H1 (cell line): ENCODE results near the gene METTL22. TPM values are rescaled to one million over a fixed set of nuclear protein-coding genes. Genes with fewer than 3 reads are reported as not detected.

ENCODE experiments used
- CTCF ChIA-PET: fragments of 300-600 bp; sonication (Branson Sonifier 250); formaldehyde crosslinking; loops from one replicate; lab custom pipeline; 2021; ENCODE audit not compliant: partially characterized antibody; lab: Charles Lee
- POLR2A ChIA-PET: fragments of 300-600 bp; sonication (Branson Sonifier 250); formaldehyde crosslinking; loops from one replicate; lab custom pipeline; 2021; ENCODE audit warnings: inconsistent platforms; ENCODE audit not compliant: partially characterized antibody; lab: Charles Lee
- DNase-seq, 2 experiments: peaks; one replicate each; pipeline versions ENCODE4 v3.0.0 to v3.0.0-alpha.2; 2010 to 2022; ENCODE audit warnings: low spot score in 2 of 2, low read depth in 1 of 2, mixed read lengths in 1 of 2
- FAIRE-seq: peaks from 2 replicates; lab custom pipeline; 2011; peaks lifted over from hg19 to GRCh38; lab: Jason Lieb, UNC
- H2AFZ ChIP-seq: 2 replicates; pipeline ENCODE4 v1.8.1; 2012; ENCODE audit warnings: low read length, inconsistent platforms
- H2AK5ac ChIP-seq: 2 replicates; pipeline ENCODE4 v1.6.1; 2013; ENCODE audit warnings: low read depth, low read length
- H2BK120ac ChIP-seq: replicated peaks from 2 replicates; pipeline ENCODE3; 2013; ENCODE audit warnings: low read depth, low read length, inconsistent platforms
- H2BK12ac ChIP-seq: 2 replicates; pipeline ENCODE4 v1.6.1; 2013; ENCODE audit warnings: low read depth, low read length
- H2BK15ac ChIP-seq: 2 replicates; pipeline ENCODE4 v1.6.1; 2013; ENCODE audit warnings: low read length
- H2BK20ac ChIP-seq: 2 replicates; pipeline ENCODE4 v1.6.1; 2013; ENCODE audit warnings: low read length
- H2BK5ac ChIP-seq: 2 replicates; pipeline ENCODE4 v1.6.1; 2013; ENCODE audit warnings: low read depth, low read length
- H3K14ac ChIP-seq: 2 replicates; pipeline ENCODE4 v1.6.1; 2013; ENCODE audit warnings: inconsistent platforms; ENCODE audit not compliant: insufficient read length
- H3K18ac ChIP-seq: 2 replicates; pipeline ENCODE4 v1.6.1; 2013; ENCODE audit warnings: low read length; ENCODE audit errors: extremely low read depth
- H3K23ac ChIP-seq: 2 replicates; pipeline ENCODE4 v1.6.1; 2013; ENCODE audit warnings: inconsistent platforms; ENCODE audit not compliant: insufficient read length
- H3K23me2 ChIP-seq: 2 replicates; pipeline ENCODE4 v1.6.1; 2013; ENCODE audit warnings: low read depth, low read length
- H3K27ac ChIP-seq: 2 replicates; pipeline ENCODE4 v1.6.1; 2011; ENCODE audit warnings: low read depth, low read length, inconsistent platforms
- H3K27me3 ChIP-seq, 4 experiments: replicated peaks in 1 of 4; 1 replicate in 1 of 4; 2 replicates in 3 of 4; pipeline versions ENCODE4 v1.6.1 to v1.8.1; 2011 to 2013; ENCODE audit warnings: low read length in 3 of 4, mild to moderate bottlenecking in 3 of 4, inconsistent platforms in 2 of 4, mixed read lengths in 2 of 4, moderate library complexity in 1 of 4; ENCODE audit not compliant: control insufficient read depth in 3 of 4, insufficient read depth in 3 of 4; ENCODE audit errors: extremely low read depth in 1 of 4
- H3K36me3 ChIP-seq, 4 experiments: 2 replicates each; pipeline versions ENCODE4 v1.6.1 to v1.8.1; 2011 to 2013; ENCODE audit warnings: mild to moderate bottlenecking in 4 of 4, low read length in 3 of 4, moderate library complexity in 2 of 4, control low read depth in 1 of 4, inconsistent platforms in 1 of 4; ENCODE audit not compliant: insufficient read depth in 4 of 4, control insufficient read depth in 2 of 4
- H3K4ac ChIP-seq: replicated peaks from 2 replicates; pipeline ENCODE3; 2013; ENCODE audit warnings: low read length, low read depth, mixed read lengths, inconsistent platforms; ENCODE audit not compliant: insufficient read length
- H3K4me1 ChIP-seq, 4 experiments: replicated peaks in 1 of 4; 1 replicate in 1 of 4; 2 replicates in 3 of 4; pipeline versions ENCODE4 v1.6.1 to v1.8.1; 2011 to 2013; ENCODE audit warnings: low read length in 3 of 4, inconsistent platforms in 2 of 4, mixed read lengths in 1 of 4; ENCODE audit not compliant: insufficient read depth in 4 of 4, control insufficient read depth in 3 of 4
- H3K4me2 ChIP-seq, 2 experiments: 2 replicates each; pipeline versions ENCODE4 v1.6.1 to v1.8.1; 2011 to 2013; ENCODE audit warnings: low read depth in 2 of 2, low read length in 2 of 2, control low read depth in 1 of 2, inconsistent platforms in 1 of 2, mild to moderate bottlenecking in 1 of 2; ENCODE audit not compliant: insufficient read depth in 1 of 2
- H3K4me3 ChIP-seq, 4 experiments: fragments of 200-600, 300-600 bp in 1 of 4; sonication (generic), shearing (Covaris generic), sonication (Bioruptor Twin) in 1 of 4; 2 replicates each; pipeline versions ENCODE4 v1.5.1 to v1.8.1; 2011 to 2016; ENCODE audit warnings: low read length in 4 of 4, low read depth in 3 of 4, control low read depth in 2 of 4, inconsistent platforms in 2 of 4, mild to moderate bottlenecking in 2 of 4, mixed read lengths in 1 of 4, moderate library complexity in 1 of 4; ENCODE audit not compliant: insufficient read depth in 2 of 4; ENCODE audit errors: extremely low read depth in 1 of 4
- H3K56ac ChIP-seq: replicated peaks from 2 replicates; pipeline ENCODE3; 2013; ENCODE audit warnings: low read depth, mild to moderate bottlenecking, mixed read lengths, low read length, inconsistent platforms; ENCODE audit not compliant: insufficient read length
- H3K79me1 ChIP-seq: 2 replicates; pipeline ENCODE4 v1.6.1; 2013; ENCODE audit warnings: low read depth, low read length, control low read depth
- H3K79me2 ChIP-seq, 2 experiments: 2 replicates each; pipeline versions ENCODE4 v1.6.1 to v1.8.1; 2012 to 2013; ENCODE audit warnings: low read length in 2 of 2, mild to moderate bottlenecking in 2 of 2, inconsistent platforms in 1 of 2; ENCODE audit not compliant: insufficient read depth in 2 of 2, control insufficient read depth in 1 of 2
- H3K9ac ChIP-seq, 4 experiments: replicated peaks in 1 of 4; 1 replicate in 1 of 4; 2 replicates in 3 of 4; pipeline versions ENCODE4 v1.6.1 to v1.8.1; 2011 to 2013; ENCODE audit warnings: low read depth in 3 of 4, low read length in 3 of 4, control low read depth in 2 of 4, mild to moderate bottlenecking in 2 of 4, moderate library complexity in 2 of 4, inconsistent platforms in 1 of 4; ENCODE audit errors: extremely low read depth in 1 of 4
- H3K9me3 ChIP-seq, 2 experiments: 2 replicates each; pipeline versions ENCODE4 v1.6.1 to v1.8.1; 2012 to 2013; ENCODE audit warnings: mild to moderate bottlenecking in 2 of 2, moderate library complexity in 2 of 2, control low read depth in 1 of 2, inconsistent platforms in 1 of 2, low read depth in 1 of 2, low read length in 1 of 2, mixed read lengths in 1 of 2; ENCODE audit not compliant: insufficient read depth in 2 of 2
- H4K20me1 ChIP-seq, 2 experiments: replicated peaks in 1 of 2; 2 replicates each; pipeline versions ENCODE3 to v1.8.1; 2011 to 2013; ENCODE audit warnings: inconsistent platforms in 2 of 2, low read length in 2 of 2, mild to moderate bottlenecking in 1 of 2; ENCODE audit not compliant: insufficient read depth in 2 of 2, control insufficient read depth in 1 of 2
- H4K5ac ChIP-seq: 2 replicates; pipeline ENCODE4 v1.6.1; 2013; ENCODE audit warnings: low read length, low read depth, mixed read lengths, inconsistent platforms; ENCODE audit not compliant: insufficient read length
- H4K8ac ChIP-seq: 2 replicates; pipeline ENCODE4 v1.8.0; 2013; ENCODE audit warnings: mild to moderate bottlenecking, moderate library complexity, low read length, inconsistent platforms; ENCODE audit not compliant: insufficient read depth; ENCODE audit errors: extremely low read depth
- H4K91ac ChIP-seq: replicated peaks from 2 replicates; pipeline ENCODE3; 2013; ENCODE audit warnings: low read length, mixed read lengths, inconsistent platforms; ENCODE audit not compliant: insufficient read length
- SIN3A ChIP-seq, 2 experiments: IDR thresholded peaks in 1 of 2; conservative IDR thresholded peaks in 1 of 2; 2 replicates each; pipeline ENCODE4 v1.6.1; 2011 to 2012; ENCODE audit warnings: low read length in 2 of 2, improper control_type of control experiment in 1 of 2, low read depth in 1 of 2, mild to moderate bottlenecking in 1 of 2
- TAF1 ChIP-seq: IDR thresholded peaks from 2 replicates; pipeline ENCODE4 v1.6.1; 2011; ENCODE audit warnings: mild to moderate bottlenecking, low read depth, low read length
- WGBS, 2 experiments: shearing (Covaris generic) in 1 of 2; methylation state at CpG; one replicate each; pipeline versions ENCODE4 v1.1.6 to v1.1.7; 2013 to 2015; ENCODE audit warnings: low lambda C conversion rate in 2 of 2, mixed read lengths in 2 of 2, inconsistent platforms in 1 of 2, low coverage in 1 of 2, missing lambda C conversion rate in 1 of 2; ENCODE audit not compliant: insufficient replicate concordance in 2 of 2, insufficient coverage in 1 of 2, insufficient read length in 1 of 2; ENCODE audit errors: extremely low coverage in 1 of 2, missing lambda C conversion rate in 1 of 2; 5-methylcytosine and 5-hydroxymethylcytosine counted together
- polyA plus RNA-seq, 7 experiments: library from polyadenylated mRNA; depleted of rRNA in 3 of 7; stranded (reverse) in 5 of 7; unstranded in 2 of 7; fragments of >200 nt in 5 of 7; fragments of 200-250 nt in 2 of 7; gene quantifications; 1 replicate in 5 of 7; 2 replicates in 1 of 7; 4 replicates in 1 of 7; pipeline versions ENCODE4 v1.2.1 to v1.2.3, GENCODE V29; 2011 to 2013; ENCODE audit warnings: missing spikeins in 2 of 7, mixed read lengths in 2 of 7
- total RNA-seq: library from RNA; stranded (reverse); fragmentation: NEBNext Ultra II Directional; extraction: Animal tissue kit (Norgen Biotek cat#: 25700); gene quantifications from 2 replicates; pipeline ENCODE4 v1.2.1, GENCODE V29; 2021

Gene METTL22
- total and polyA plus RNA-seq, 2 of the 8 experiments (the other 6 are each of a cell fraction or from before 2014, with no cell fraction given) = 56.7 to 85.2 TPM

- H3K56ac ChIP-seq = no peak overlapping the region
- H4K91ac ChIP-seq = no peak overlapping the region
- no peak overlapping the region for H2BK5ac ChIP-seq
- H4K8ac ChIP-seq = no peak overlapping the region
- no peak overlapping the region for H3K9ac ChIP-seq
- no peaks in the 10 kb centered on the region for H3K36me3 ChIP-seq
- peaks cover 0 to 4% (median 3%) of the 10 kb centered on the region in 4 experiments; a peak in 4 of 7 replicates for H3K4me1 ChIP-seq
- H4K20me1 ChIP-seq = no peaks in the 10 kb centered on the region
- no peak overlapping the region for H3K27ac ChIP-seq
- no peak overlapping the region for H4K5ac ChIP-seq
- no peak overlapping the region for H3K14ac ChIP-seq
- no peak overlapping the region for H3K4ac ChIP-seq
- H3K23ac ChIP-seq = no peak overlapping the region
- H3K27me3 ChIP-seq = no peaks in the 10 kb centered on the region
- no peak overlapping the region for H2BK12ac ChIP-seq
- no peak for FAIRE-seq
- no peaks in the 10 kb centered on the region for H3K79me2 ChIP-seq
- 97% methylated on average over 4 of the region's 9 CpGs; no CpG with 5 or more reads in 1 of the 2 experiments for WGBS, 2 experiments
- H2BK120ac ChIP-seq = no peak overlapping the region
- no peak overlapping the region for H2BK20ac ChIP-seq
- peaks cover 10 to 12% of the 10 kb centered on the region in 2 experiments for H3K9me3 ChIP-seq
- no peaks in the 10 kb centered on the region for H3K23me2 ChIP-seq
- ChIA-PET CTCF (interaction anchor here (1.3 kb wide), 1 partner anchor 8 kb away, joined by 4 read pairs; no protein-coding TSS in a partner anchor), POLR2A (interaction anchor here (1.4 kb wide), 1 partner anchor 38 kb away, joined by 3 read pairs; no protein-coding TSS in a partner anchor)
- H3K79me1 ChIP-seq = no peaks in the 10 kb centered on the region
- H2BK15ac ChIP-seq = no peak overlapping the region
- H3K4me2 ChIP-seq = no peak overlapping the region
- no peak overlapping the region for H3K18ac ChIP-seq
- H2AFZ ChIP-seq = no peak overlapping the region
- no peak overlapping the region for H2AK5ac ChIP-seq
- DNase-seq = no peak
- no peak overlapping the region for H3K4me3 ChIP-seq
- no peak for TF ChIP-seq SIN3A (conservative IDR thresholded peaks at IDR 0.05 in 1 of 2, IDR thresholded peaks at IDR 0.05 in 1 of 2; ENCODE audit: low read depth in 1 of 2, low read length in 2 of 2)
- no peak for TF ChIP-seq TAF1
These were observed 65.4 kb downstream of the METTL22 start for GRCh38 chr16:8686879-8687278.
